ENCODE data around the gene CC2D1B. TPM values are rescaled to one million over a fixed set of nuclear protein-coding genes. Genes with fewer than 3 reads are reported as not detected.

The CC2D1B gene
- total and polyA plus RNA-seq, 9 donors: 15.5 to 38.9 (median 27.0) TPM

DNA sequence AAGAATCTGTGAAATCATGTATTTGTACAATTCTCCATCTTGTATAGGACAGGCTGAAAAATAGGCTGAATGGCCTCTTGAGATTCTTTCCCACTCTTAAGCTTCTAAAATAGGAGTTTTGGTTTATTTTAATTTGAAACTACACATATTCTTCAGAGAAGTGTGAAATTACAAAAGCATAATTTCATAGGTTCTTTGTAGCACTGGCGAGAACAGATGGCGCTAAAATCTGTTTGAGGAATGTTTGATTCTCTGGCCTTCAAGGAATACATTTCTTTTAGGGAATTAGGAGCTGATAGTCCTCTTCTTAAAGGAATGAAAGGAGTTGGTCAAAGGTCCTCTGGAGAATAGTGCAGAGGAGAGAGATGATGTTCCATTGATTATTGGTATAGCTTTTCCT is 44.9 kb downstream of the CC2D1B start:
- Histone ChIP-seq H3K4me1 (ENCODE audit: insufficient read depth) (no peaks in the 10 kb centered on the region), H3K36me3 (no peaks in the 10 kb centered on the region), H3K27ac (no peak overlapping the region), H3K9me3 (no peaks in the 10 kb centered on the region), H3K4me3 (no peak overlapping the region), H3K27me3 (no peaks in the 10 kb centered on the region)
- TF ChIP-seq EP300 (IDR thresholded peaks at IDR 0.05) (no peak), POLR2A (IDR thresholded peaks at IDR 0.05) (no peak)
- TF ChIP-seq, protein P1, sequence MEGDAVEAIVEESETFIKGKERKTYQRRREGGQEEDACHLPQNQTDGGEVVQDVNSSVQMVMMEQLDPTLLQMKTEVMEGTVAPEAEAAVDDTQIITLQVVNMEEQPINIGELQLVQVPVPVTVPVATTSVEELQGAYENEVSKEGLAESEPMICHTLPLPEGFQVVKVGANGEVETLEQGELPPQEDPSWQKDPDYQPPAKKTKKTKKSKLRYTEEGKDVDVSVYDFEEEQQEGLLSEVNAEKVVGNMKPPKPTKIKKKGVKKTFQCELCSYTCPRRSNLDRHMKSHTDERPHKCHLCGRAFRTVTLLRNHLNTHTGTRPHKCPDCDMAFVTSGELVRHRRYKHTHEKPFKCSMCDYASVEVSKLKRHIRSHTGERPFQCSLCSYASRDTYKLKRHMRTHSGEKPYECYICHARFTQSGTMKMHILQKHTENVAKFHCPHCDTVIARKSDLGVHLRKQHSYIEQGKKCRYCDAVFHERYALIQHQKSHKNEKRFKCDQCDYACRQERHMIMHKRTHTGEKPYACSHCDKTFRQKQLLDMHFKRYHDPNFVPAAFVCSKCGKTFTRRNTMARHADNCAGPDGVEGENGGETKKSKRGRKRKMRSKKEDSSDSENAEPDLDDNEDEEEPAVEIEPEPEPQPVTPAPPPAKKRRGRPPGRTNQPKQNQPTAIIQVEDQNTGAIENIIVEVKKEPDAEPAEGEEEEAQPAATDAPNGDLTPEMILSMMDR (IDR thresholded peaks at IDR 0.05): no peak
- 96 to 99% (median 97%) methylated on average over 2 of the region's 2 CpGs for WGBS, 3 donors
- intact Hi-C loops (cut with DNase I): no loop called here
- no peak for DNase-seq

DNA sequence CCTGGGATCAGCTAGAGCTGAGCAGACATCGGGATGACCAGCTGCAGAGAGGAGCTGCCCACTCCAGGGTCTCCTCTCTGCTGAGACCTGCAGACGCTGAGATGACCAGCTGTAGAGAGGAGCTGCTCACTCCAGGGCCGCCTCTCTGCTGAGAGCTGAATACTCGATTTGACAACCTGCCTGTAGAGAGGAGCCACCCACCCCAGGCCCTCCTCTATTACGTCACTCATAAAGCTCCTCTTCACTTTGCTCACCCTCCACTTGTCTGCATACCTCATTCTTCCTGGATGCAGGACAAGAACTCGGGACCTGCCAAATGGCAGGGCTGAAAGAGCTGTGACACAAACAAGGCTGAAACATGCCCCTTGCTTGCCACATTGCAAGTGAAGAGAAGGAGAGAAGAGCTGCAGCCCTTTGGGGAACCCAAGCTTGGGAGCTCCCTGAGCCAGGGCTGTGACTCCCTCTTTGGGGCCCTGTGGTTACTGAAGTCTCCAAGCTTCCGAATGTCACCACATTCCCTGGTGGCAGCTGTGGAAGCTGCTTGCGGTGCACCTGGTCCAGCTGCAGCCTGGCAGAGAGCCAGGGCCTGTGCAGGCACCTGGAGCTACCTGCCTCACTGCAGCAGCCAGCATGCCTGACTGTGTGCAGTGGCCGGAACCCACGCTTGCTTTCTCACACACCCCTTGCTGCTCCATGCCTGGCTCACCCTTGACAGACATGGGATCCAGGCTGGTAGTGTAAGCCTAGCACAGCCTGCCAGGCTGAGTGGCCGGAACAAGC is 59.6 kb downstream of the CC2D1B start:
- Histone ChIP-seq H3K4me1 (ENCODE audit: insufficient read depth) (no peaks in the 10 kb centered on the region), H3K27me3 (no peaks in the 10 kb centered on the region), H3K27ac (no peak overlapping the region), H3K9me3 (no peaks in the 10 kb centered on the region), H3K36me3 (no peaks in the 10 kb centered on the region), H3K4me3 (no peak overlapping the region)
- WGBS, 3 donors: 87 to 90% (median 89%) methylated on average over 11 of the region's 11 CpGs
- TF ChIP-seq POLR2A (IDR thresholded peaks at IDR 0.05) (no peak), EP300 (IDR thresholded peaks at IDR 0.05) (no peak)
- TF ChIP-seq, protein P1 (IDR thresholded peaks at IDR 0.05): no peak
- no peak for DNase-seq
- intact Hi-C loops (cut with DNase I): loop anchor here in 1 of 4 donors (10.0 kb wide), 1 partner anchor 172 kb away; no protein-coding TSS in a partner anchor

GRCh38 chr1:52305417-52306226 is 60.4 kb downstream of the CC2D1B start:
- 88 to 89% (median 89%) methylated on average over 11 to 13 of the region's 13 CpGs for WGBS, 3 donors
- no peaks in the 10 kb centered on the region for H3K9me3 ChIP-seq
- intact Hi-C loops (cut with DNase I): loop anchor here in 1 of 4 donors (10.0 kb wide), 1 partner anchor 171 kb away; no protein-coding TSS in a partner anchor
- no peaks in the 10 kb centered on the region for H3K27me3 ChIP-seq
- H3K27ac ChIP-seq: no peak overlapping the region
- no peak for TF ChIP-seq POLR2A (IDR thresholded peaks at IDR 0.05)
- TF ChIP-seq, protein P1 (IDR thresholded peaks at IDR 0.05): no peak
- TF ChIP-seq EP300 (IDR thresholded peaks at IDR 0.05): no peak
- DNase-seq: no peak
- H3K36me3 ChIP-seq: no peaks in the 10 kb centered on the region
- no peaks in the 10 kb centered on the region for H3K4me1 ChIP-seq (ENCODE audit: insufficient read depth)
- H3K4me3 ChIP-seq: no peak overlapping the region

Other genes with a start within 250 kb of the CC2D1B start
- gene ZFYVE9, start 224.1 kb downstream of the CC2D1B start, total RNA-seq: 10 to 100 TPM; 28.0 to 40.8 (median 34.1) TPM
- gene ZFYVE9, start 224.1 kb downstream of the CC2D1B start, polyA plus RNA-seq: 10 to 100 TPM; 12.9 to 28.0 TPM
- under 1 TPM; 0.23 to 0.84 (median 0.37) TPM for gene ORC1, start 38.2 kb upstream of the CC2D1B start, total RNA-seq
- under 1 TPM; 0.43 to 0.51 TPM for gene ORC1, start 38.2 kb upstream of the CC2D1B start, polyA plus RNA-seq
- gene PRPF38A, start 38.4 kb upstream of the CC2D1B start, total RNA-seq: 10 to 100 TPM; 17.7 to 66.0 (median 51.2) TPM
- gene PRPF38A, start 38.4 kb upstream of the CC2D1B start, polyA plus RNA-seq: 10 to 100 TPM; 21.6 to 34.4 TPM
- gene TUT4, start 186.9 kb upstream of the CC2D1B start, total RNA-seq: 10 to 100 TPM; 60.7 to 90.5 (median 79.6) TPM
- gene TUT4, start 186.9 kb upstream of the CC2D1B start, polyA plus RNA-seq: 10 to 100 TPM; 35.6 to 41.1 TPM
- gene GPX7, start 236.2 kb upstream of the CC2D1B start, total RNA-seq: 10 to 100 TPM; 10.3 to 22.1 (median 13.1) TPM
- 10 to 100 TPM; 23.1 to 23.7 TPM for gene GPX7, start 236.2 kb upstream of the CC2D1B start, polyA plus RNA-seq